Stimulated activated CD4-positive, alpha-beta T cell treated with anti-CD3 and anti-CD28 coated beads, TNF-alpha, amount 100 ng/mL, for 48 hours (primary cell): Measurements from ENCODE around the gene STEEP1.

ENCODE experiments used
- DNase-seq, 3 donors: peaks; one replicate each; pipeline ENCODE4 v3.0.0-alpha.2; 2020; ENCODE audit warnings: low read depth in 3 of 3

STEEP1 gene

GRCh38 chrX:119488749-119489148, 76.5 kb downstream of the STEEP1 start:
- DNase-seq = no peak
